Immature natural killer cell (primary cell): ENCODE data around the gene CDC42BPG. TPM values are rescaled to one million over a fixed set of nuclear protein-coding genes. Genes with fewer than 3 reads are reported as not detected.

Experiments
- DNase-seq, 3 donors: peaks; one replicate each; pipeline ENCODE4 v3.0.0; 2022; ENCODE audit warnings: mixed read lengths in 1 of 3
- H3K27ac Mint-ChIP-seq, 6 donors: one replicate each; pipeline ENCODE4 v1.8.0; 2020; ENCODE audit warnings: mixed read lengths in 6 of 6, mild to moderate bottlenecking in 5 of 6, inconsistent platforms in 4 of 6, moderate library complexity in 3 of 6
- H3K27me3 Mint-ChIP-seq, 3 donors: one replicate each; pipeline ENCODE4 v1.8.0; 2020 to 2021; ENCODE audit warnings: low read depth in 3 of 3, mild to moderate bottlenecking in 3 of 3, mixed read lengths in 3 of 3, moderate library complexity in 3 of 3, inconsistent platforms in 1 of 3
- H3K36me3 Mint-ChIP-seq, 3 donors: one replicate each; pipeline ENCODE4 v1.8.0; 2020; ENCODE audit warnings: mixed read lengths in 3 of 3, inconsistent platforms in 2 of 3, mild to moderate bottlenecking in 2 of 3
- H3K4me1 Mint-ChIP-seq, 2 donors: one replicate each; pipeline ENCODE4 v1.8.0; 2020; ENCODE audit warnings: inconsistent platforms in 2 of 2, mild to moderate bottlenecking in 2 of 2, mixed read lengths in 2 of 2, moderate library complexity in 1 of 2
- H3K4me3 Mint-ChIP-seq, 5 donors: one replicate each; pipeline ENCODE4 v1.8.0; 2020; ENCODE audit warnings: mild to moderate bottlenecking in 5 of 5, mixed read lengths in 5 of 5, inconsistent platforms in 3 of 5, moderate library complexity in 3 of 5
- H3K9me3 Mint-ChIP-seq, 6 donors: one replicate each; pipeline ENCODE4 v1.8.0; 2020; ENCODE audit warnings: mild to moderate bottlenecking in 6 of 6, mixed read lengths in 6 of 6, inconsistent platforms in 4 of 6, moderate library complexity in 3 of 6
- polyA plus RNA-seq, 3 donors: library from polyadenylated mRNA; unstranded; fragments of 300-500 nt; fragmentation: Illumina TruSeq; gene quantifications; one replicate each; pipeline ENCODE4 v1.2.3, GENCODE V29; 2021

The CDC42BPG gene
- polyA plus RNA-seq, 3 donors from 2014 or later: 0.13 to 0.22 TPM; not detected in 1

- H3K4me3 Mint-ChIP-seq: peak overlapping the region in 3 of 5 donors; percentile 21 to 46 (median 33)
- H3K36me3 Mint-ChIP-seq: peaks cover 14 to 16% (median 14%) of the 10 kb centered on the region in 3 donors
- H3K27ac Mint-ChIP-seq: peak overlapping the region; percentile 86 to 99 (median 89)
- peaks cover 87 to 89% of the 10 kb centered on the region in 2 donors for H3K4me1 Mint-ChIP-seq
- no peaks in the 10 kb centered on the region for H3K9me3 Mint-ChIP-seq
- H3K27me3 Mint-ChIP-seq: peaks cover 3 to 37% (median 31%) of the 10 kb centered on the region in 3 donors
- no peak for DNase-seq
Observed at GRCh38 chr11:64857485-64857884, 13.0 kb upstream of the CDC42BPG start.

GRCh38 chr11:64856382-64857227 is 12.2 kb upstream of the CDC42BPG start:
- Mint-ChIP-seq H3K27ac (peak overlapping the region; percentile 94 to 98 (median 96)), H3K9me3 (no peaks in the 10 kb centered on the region), H3K27me3 (peaks cover 3 to 37% (median 32%) of the 10 kb centered on the region in 3 donors), H3K36me3 (peaks cover 14 to 16% (median 14%) of the 10 kb centered on the region in 3 donors), H3K4me1 (peaks cover 87 to 91% of the 10 kb centered on the region in 2 donors), H3K4me3 (peak overlapping the region; percentile 40 to 85 (median 74))
- DNase-seq: peak in 1 of 3 donors; percentile 29

- peaks cover 88 to 91% of the 10 kb centered on the region in 2 donors for H3K4me1 Mint-ChIP-seq
- no peaks in the 10 kb centered on the region for H3K9me3 Mint-ChIP-seq
- H3K4me3 Mint-ChIP-seq: peak overlapping the region; percentile 74 to 85 (median 81)
- H3K36me3 Mint-ChIP-seq: peaks cover 14 to 16% (median 14%) of the 10 kb centered on the region in 3 donors
- no peak for DNase-seq
- H3K27ac Mint-ChIP-seq: peak overlapping the region; percentile 94 to 98 (median 96)
- H3K27me3 Mint-ChIP-seq: peaks cover 3 to 29% (median 26%) of the 10 kb centered on the region in 3 donors
Observed at GRCh38 chr11:64855596-64856304, 11.3 kb upstream of the CDC42BPG start.

GRCh38 chr11:64854534-64855502 is 10.4 kb upstream of the CDC42BPG start:
- Mint-ChIP-seq H3K27ac (peak overlapping the region; percentile 94 to 98 (median 96)), H3K4me3 (peak overlapping the region; percentile 74 to 85 (median 81)), H3K27me3 (peaks cover 3 to 27% (median 22%) of the 10 kb centered on the region in 3 donors), H3K36me3 (peaks cover 13 to 14% (median 14%) of the 10 kb centered on the region in 3 donors), H3K9me3 (no peaks in the 10 kb centered on the region), H3K4me1 (peaks cover 88 to 89% of the 10 kb centered on the region in 2 donors)
- DNase-seq: peak in 1 of 3 donors; percentile 29

GRCh38 chr11:64854157-64854533 is 9.7 kb upstream of the CDC42BPG start:
- H3K27me3 Mint-ChIP-seq: peaks cover 3 to 21% (median 17%) of the 10 kb centered on the region in 3 donors
- H3K4me3 Mint-ChIP-seq: peak overlapping the region in 4 of 5 donors; percentile 23 to 59 (median 32)
- DNase-seq: no peak
- peaks cover 8 to 10% (median 9%) of the 10 kb centered on the region in 3 donors for H3K36me3 Mint-ChIP-seq
- H3K9me3 Mint-ChIP-seq: no peaks in the 10 kb centered on the region
- H3K27ac Mint-ChIP-seq: peak overlapping the region in 5 of 6 donors; percentile 57 to 98 (median 97)
- H3K4me1 Mint-ChIP-seq: peaks cover 88 to 89% of the 10 kb centered on the region in 2 donors

- Mint-ChIP-seq H3K27me3 (peaks cover 3 to 17% (median 16%) of the 10 kb centered on the region in 3 donors), H3K27ac (peak overlapping the region; percentile 84 to 98 (median 92)), H3K4me3 (peak overlapping the region; percentile 35 to 80 (median 60)), H3K4me1 (peaks cover 88 to 89% of the 10 kb centered on the region in 2 donors), H3K9me3 (no peaks in the 10 kb centered on the region), H3K36me3 (peaks cover 8 to 10% (median 9%) of the 10 kb centered on the region in 3 donors)
- DNase-seq: no peak
Observed at GRCh38 chr11:64853709-64854108, 9.3 kb upstream of the CDC42BPG start.

GRCh38 chr11:64852804-64853509 is 8.5 kb upstream of the CDC42BPG start:
- DNase-seq: peak in 1 of 3 donors; percentile 42
- Mint-ChIP-seq H3K4me3 (peak overlapping the region; percentile 35 to 80 (median 69)), H3K27me3 (peaks cover 5 to 17% (median 15%) of the 10 kb centered on the region in 3 donors), H3K27ac (peak overlapping the region; percentile 89 to 98 (median 94)), H3K36me3 (peaks cover 8 to 10% (median 9%) of the 10 kb centered on the region in 3 donors), H3K9me3 (no peaks in the 10 kb centered on the region), H3K4me1 (peaks cover 89 to 90% of the 10 kb centered on the region in 2 donors)

GRCh38 chr11:64851831-64852351 is 7.4 kb upstream of the CDC42BPG start:
- peak overlapping the region; percentile 89 to 98 (median 94) for H3K27ac Mint-ChIP-seq
- peaks cover 5 to 17% (median 15%) of the 10 kb centered on the region in 3 donors for H3K27me3 Mint-ChIP-seq
- peaks cover 8 to 10% (median 9%) of the 10 kb centered on the region in 3 donors for H3K36me3 Mint-ChIP-seq
- H3K4me3 Mint-ChIP-seq: peak overlapping the region; percentile 66 to 80 (median 76)
- no peak for DNase-seq
- no peaks in the 10 kb centered on the region for H3K9me3 Mint-ChIP-seq
- peaks cover 92 to 93% of the 10 kb centered on the region in 2 donors for H3K4me1 Mint-ChIP-seq

GRCh38 chr11:64850979-64851567 is 6.6 kb upstream of the CDC42BPG start:
- Mint-ChIP-seq H3K4me1 (peaks cover 85 to 86% of the 10 kb centered on the region in 2 donors), H3K27ac (peak overlapping the region; percentile 89 to 98 (median 94)), H3K36me3 (peaks cover 8 to 10% (median 9%) of the 10 kb centered on the region in 3 donors), H3K4me3 (peak overlapping the region; percentile 66 to 80 (median 76)), H3K9me3 (no peaks in the 10 kb centered on the region), H3K27me3 (peaks cover 5 to 15% (median 15%) of the 10 kb centered on the region in 3 donors)
- DNase-seq: peak; percentile 67 to 75 (median 69)

GRCh38 chr11:64849598-64850356 is 5.3 kb upstream of the CDC42BPG start:
- no peaks in the 10 kb centered on the region for H3K9me3 Mint-ChIP-seq
- peaks cover 4 to 8% (median 5%) of the 10 kb centered on the region in 3 donors for H3K27me3 Mint-ChIP-seq
- peak overlapping the region; percentile 36 to 67 (median 48) for H3K4me3 Mint-ChIP-seq
- H3K36me3 Mint-ChIP-seq: peaks cover 0 to under 1% (median 0%) of the 10 kb centered on the region in 3 donors
- peak overlapping the region; percentile 88 to 95 (median 90) for H3K27ac Mint-ChIP-seq
- no peak for DNase-seq
- H3K4me1 Mint-ChIP-seq: peaks cover 78 to 80% of the 10 kb centered on the region in 2 donors
